Measurements from ENCODE around the gene ETHE1.

GRCh38 chr19:43546581-43546980, 19.6 kb upstream of the ETHE1 start:
- TF ChIP-seq CTCF (IDR thresholded peaks at IDR 0.05): no peak
- no peak for TF ChIP-seq ZFX (IDR thresholded peaks at IDR 0.05; ENCODE audit: borderline replicate concordance)

Data from 22Rv1 (cell line).